Measurements from ENCODE around the gene ST6GALNAC1.

DNA sequence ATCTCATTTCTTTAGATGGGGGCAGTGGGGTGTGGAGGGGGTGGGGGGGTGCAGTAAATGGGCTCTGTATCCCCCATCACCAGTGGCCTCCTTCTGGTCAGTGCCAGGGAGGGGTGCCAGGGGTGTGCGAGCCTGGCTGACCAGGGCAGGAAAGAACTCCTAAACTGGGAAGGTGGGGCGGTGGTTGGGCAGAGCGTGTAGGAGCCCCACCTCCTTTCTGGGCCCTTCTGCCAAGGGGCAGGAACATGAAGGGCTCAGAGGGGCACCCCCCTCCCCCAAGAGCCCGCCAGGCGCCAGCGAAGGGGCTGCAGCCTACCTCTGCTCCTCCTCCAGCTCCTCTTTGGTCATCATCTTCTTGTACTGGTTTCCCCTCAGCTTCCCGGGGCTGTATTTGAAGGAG lies 41.2 kb upstream of the ST6GALNAC1 start:
- TF ChIP-seq, protein P1, sequence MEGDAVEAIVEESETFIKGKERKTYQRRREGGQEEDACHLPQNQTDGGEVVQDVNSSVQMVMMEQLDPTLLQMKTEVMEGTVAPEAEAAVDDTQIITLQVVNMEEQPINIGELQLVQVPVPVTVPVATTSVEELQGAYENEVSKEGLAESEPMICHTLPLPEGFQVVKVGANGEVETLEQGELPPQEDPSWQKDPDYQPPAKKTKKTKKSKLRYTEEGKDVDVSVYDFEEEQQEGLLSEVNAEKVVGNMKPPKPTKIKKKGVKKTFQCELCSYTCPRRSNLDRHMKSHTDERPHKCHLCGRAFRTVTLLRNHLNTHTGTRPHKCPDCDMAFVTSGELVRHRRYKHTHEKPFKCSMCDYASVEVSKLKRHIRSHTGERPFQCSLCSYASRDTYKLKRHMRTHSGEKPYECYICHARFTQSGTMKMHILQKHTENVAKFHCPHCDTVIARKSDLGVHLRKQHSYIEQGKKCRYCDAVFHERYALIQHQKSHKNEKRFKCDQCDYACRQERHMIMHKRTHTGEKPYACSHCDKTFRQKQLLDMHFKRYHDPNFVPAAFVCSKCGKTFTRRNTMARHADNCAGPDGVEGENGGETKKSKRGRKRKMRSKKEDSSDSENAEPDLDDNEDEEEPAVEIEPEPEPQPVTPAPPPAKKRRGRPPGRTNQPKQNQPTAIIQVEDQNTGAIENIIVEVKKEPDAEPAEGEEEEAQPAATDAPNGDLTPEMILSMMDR (IDR thresholded peaks at IDR 0.05): no peak
- no peak for TF ChIP-seq POLR2A (IDR thresholded peaks at IDR 0.05)

Measured in prostate gland (tissue), 2 donors.